ENCODE data around the gene PARD3B.

Gene PARD3B

GRCh38 chr2:205296959-205297358 lies 751.7 kb downstream of the PARD3B start:
- no peak for DNase-seq

DNA sequence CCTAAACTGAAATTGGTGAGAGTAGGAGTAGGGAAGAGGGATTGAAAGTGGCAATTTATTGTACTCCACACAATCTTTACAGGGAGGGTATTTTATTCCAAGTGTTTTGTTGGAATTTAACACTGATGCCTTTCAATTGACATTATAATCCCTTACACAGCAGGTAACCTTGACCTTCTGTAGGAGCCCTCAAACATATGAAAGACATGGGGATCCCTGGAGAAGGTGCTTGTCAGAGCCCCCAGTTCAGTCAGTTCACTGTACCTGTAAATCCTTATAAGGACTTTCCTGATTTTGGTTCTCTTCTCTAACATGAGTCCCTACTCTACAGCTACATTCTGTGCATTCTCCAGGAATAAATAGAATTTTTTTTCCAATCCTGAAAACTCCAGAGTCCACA lies 752.1 kb downstream of the PARD3B start:
- no peak for DNase-seq

DNA sequence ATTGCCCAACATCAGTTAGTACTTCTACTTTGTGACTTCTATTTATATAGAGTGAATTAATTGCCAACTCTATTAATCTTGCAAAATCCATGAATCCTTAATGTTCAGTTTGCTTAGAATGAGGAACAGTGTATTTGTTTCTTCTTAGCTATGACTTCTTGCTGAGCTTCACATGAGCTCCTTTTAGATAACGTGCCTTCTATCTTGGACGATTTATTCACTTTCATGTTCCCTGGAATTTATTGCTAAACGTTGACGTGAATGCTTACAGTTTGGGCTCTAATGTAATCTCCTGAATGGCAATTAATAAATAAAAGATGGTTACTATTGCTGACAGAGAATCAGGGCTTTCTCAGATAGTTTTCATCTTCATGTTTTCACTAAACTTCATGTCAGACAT lies 752.6 kb downstream of the PARD3B start:
- DNase-seq = no peak

GRCh38 chr2:205311201-205311600 lies 765.9 kb downstream of the PARD3B start:
- no peak for DNase-seq

- no peak for DNase-seq
Observed at GRCh38 chr2:205321231-205321630, 776.0 kb downstream of the PARD3B start.

DNA sequence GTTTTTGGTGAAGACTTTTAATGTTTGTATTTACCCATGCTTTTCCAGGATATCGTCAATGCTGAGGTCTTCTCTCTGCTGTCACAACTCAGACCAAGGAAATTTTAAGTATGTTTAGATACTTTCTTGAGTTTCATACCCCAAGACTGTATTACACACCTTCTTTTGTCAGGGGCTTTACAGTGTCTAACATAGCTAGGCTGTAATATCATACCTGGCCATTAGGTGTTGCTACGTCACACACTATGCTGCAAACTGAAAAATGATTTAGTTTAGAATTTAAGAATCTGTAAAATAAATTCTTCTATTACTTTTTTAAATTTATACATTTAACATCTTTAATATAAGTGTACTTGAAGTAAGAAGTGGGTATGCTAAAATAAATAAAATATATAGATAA lies 778.7 kb downstream of the PARD3B start:
- no peak for DNase-seq

DNA sequence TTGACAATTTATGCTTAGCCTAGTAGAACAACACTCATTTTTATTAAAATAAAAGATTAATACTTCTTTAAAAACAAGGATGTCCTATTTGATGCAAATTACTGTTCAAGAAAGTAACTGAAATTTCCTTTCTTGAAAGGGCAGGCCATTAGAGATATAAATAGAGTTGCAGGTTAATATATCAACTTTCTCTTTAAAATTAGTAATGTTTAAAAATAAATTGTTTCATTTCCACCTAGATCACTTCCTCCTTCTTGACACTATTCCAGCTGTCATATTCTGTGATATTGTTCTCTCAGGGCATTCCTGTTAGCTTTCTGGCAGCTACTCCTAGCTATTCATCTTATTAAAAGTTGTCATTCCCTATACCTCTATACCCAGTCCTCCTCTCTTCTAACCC lies 779.1 kb downstream of the PARD3B start:
- no peak for DNase-seq

- no peak for DNase-seq
Observed at GRCh38 chr2:205333351-205333750, 788.1 kb downstream of the PARD3B start.

DNA sequence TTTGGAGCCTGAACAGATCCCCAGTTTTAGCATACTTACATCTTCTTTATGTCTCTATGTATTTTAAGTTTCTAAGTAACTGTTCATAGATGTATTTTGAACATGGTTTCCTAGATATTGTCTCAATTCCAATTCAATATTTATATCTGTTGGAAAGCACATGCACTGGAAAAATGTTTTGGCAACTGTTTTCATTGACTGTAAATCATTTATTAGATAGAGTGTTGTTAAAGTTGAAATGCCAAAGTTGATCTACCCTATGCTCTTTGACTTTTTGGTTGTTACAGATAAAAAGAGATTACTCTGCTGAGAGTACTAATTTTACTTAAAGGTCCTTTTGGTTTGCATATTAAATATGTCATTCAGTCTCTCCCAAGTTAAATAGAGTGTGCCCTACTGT lies 792.0 kb downstream of the PARD3B start:
- DNase-seq = no peak

DNA sequence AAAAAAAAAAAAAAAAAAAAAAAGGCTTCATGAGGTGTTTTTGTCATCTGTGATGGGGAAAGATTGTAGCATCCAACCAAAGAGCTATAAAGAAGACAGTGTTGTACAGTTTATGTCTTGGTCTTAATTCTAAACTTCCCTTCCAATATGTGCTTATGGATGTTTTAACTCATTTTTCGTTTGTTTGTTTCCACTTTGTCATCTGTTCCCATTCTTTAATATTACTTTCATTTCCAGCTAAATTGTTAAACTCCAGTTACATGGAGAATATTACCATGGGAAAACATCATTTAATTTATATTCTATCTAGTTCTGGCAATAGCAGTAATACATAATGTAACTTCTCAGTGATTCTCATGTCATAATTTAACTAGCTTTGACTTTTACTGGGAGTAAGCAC lies 792.9 kb downstream of the PARD3B start:
- DNase-seq = no peak

- DNase-seq = no peak
Observed at GRCh38 chr2:205343103-205343502, 797.8 kb downstream of the PARD3B start.

DNA sequence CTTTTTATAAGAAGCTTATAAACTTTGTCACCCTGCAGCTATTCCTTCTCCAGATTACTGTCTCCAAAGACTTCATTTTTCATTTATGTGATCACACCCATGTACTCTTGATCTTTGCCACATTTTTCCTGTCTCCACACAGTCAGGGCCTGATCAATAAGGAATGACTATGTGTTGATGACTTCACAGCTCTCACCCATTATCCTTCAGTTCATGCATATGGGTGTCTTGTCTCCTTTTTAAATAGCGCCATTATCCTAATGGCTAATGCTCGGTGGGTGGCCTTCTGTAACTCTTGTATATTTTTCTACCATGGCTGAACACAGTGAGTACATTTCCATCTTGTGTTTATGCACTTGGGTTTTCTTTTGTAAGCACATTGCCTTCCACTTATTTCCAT lies 801.4 kb downstream of the PARD3B start:
- DNase-seq = no peak

- DNase-seq = no peak
Observed at GRCh38 chr2:205347899-205348298, 802.6 kb downstream of the PARD3B start.

- DNase-seq = no peak
Observed at GRCh38 chr2:205352094-205352493, 806.8 kb downstream of the PARD3B start.

DNA sequence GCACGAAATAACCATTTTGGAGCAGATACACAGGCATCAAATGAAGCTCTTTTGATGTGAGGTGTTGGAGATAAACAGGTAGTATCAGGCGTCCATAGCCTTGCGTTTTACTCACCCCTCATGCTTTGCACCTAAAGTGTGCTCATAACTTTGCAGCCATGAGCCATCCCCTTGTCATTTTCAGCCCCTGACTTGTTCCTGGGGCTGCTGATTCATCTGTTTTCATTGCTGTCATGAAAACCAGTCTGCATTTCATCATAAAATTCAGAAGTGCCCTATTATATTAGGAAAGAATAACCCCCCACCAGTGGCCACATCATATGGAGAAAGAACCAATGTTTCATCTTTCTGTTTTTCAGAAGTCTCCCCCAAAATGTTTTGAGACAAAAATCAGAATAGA lies 807.3 kb downstream of the PARD3B start:
- DNase-seq = no peak

DNA sequence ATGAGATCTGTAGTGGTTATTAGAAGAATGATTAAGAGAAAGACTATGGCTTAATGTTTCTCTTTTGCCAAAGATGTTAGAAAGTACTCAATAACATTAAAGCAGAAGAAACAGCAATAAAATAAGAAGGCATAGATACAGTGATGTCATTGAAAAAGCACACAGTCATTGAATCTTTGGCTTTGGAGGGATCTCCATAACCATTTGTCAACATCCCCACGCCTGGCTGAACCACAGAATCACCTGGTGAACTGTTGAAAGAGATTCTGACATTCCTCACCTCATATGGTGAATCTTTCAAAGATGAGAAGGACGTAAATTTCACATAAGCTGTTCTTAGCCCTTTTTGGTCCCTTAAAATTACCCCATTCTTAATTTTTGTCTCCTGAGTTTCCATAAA lies 812.5 kb downstream of the PARD3B start:
- DNase-seq = no peak

- DNase-seq = no peak
Observed at GRCh38 chr2:205358351-205358815, 813.1 kb downstream of the PARD3B start.

DNA sequence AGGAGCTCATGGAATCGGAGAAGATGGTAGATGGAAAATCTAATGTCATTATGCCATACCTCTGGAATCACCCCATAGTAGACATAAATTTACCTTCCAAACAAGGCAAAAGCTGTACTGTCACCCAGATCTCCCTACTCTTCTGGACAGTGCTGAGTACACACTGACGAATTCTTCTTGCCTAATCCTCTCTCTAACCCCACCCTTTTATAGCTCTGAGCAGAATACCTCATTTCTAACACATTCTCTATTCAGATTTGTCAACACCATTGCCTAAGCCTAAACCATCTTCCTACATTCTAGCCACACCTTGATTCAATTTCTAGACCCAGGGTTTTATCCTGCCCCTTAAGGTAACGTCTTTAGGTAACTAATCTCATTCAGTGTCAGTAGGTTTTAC lies 816.0 kb downstream of the PARD3B start:
- no peak for DNase-seq

DNA sequence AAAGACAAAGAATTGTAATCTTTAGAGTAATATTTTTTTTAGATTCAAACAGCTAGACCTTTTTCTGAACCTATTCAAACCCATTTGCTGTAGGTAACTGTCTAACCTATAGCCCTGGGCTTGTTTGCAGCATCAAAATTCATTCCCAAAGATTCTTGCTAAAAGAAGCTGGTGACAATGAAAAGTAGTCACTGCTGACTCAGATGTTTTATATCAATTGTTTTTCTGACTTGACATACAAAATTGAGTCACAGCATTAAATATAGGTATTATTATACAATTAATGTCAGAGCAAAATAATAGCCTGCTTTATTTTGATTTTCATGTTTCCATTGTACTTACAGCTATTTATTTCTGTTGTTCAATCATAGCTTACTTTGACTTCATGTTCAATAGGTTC lies 816.7 kb downstream of the PARD3B start:
- no peak for DNase-seq

- DNase-seq = no peak
Observed at GRCh38 chr2:205364261-205364660, 819.0 kb downstream of the PARD3B start.

DNA sequence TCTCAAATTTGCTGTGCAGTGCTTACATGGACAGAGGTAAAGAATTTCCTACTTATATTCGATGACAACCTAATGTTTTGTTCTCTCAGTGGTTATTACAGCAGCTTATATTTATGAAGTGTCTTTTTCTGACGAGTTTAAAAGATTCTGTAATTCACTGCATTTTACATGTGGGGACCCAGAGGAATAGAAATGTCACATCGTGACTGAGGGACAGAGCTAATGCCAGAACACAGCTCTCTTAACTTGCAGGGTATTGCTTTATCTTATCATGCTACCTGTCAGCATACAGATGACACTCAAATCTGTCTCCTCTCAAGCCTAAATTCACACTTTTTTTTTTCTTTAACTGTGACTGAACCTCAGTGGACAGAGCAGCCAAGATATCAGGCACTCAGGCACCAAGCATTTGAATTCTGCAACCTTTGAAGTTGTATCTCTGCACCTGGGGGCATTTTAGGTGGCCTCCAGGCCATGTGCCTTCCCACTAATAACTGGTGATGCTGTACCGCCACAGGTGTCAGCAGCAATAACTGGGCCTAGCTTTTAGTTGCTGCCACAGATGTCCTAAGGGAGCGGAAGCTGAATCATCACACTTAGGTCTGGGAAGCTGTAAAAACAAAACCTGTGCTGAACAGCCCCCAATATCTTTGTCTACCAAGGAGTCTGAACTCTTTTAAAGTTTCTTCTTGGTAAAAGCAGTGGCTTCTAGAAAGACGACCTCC lies 821.2 kb downstream of the PARD3B start:
- no peak for DNase-seq

DNA sequence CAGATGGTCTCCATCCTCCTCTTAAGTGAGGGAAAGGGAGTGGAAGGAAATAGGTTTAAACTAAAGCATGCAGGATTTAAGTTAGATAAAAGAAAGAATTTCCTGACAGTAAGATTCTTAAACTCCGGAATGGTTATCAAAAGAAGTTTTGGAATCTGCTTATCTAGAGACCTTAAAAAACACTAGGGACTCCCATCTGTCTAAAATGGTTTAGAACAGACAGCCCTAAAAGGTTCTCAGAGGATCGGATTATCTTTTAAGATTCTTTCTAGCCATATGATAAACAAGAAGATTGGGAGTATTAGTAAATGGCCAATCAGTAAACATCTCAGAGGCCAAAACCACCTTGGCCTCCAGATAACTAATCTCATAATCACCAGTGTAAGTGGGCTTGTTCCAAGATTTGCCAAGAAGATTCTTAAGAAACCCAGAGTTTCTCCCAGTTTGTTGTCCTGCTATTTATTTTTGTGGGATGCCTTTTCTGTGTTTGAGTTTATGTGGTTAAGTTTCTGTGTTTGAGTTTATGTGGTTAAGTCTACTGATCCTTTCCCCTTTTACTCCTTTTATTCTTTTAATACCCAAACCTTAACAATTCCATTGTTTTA lies 822.2 kb downstream of the PARD3B start:
- no peak for DNase-seq

DNA sequence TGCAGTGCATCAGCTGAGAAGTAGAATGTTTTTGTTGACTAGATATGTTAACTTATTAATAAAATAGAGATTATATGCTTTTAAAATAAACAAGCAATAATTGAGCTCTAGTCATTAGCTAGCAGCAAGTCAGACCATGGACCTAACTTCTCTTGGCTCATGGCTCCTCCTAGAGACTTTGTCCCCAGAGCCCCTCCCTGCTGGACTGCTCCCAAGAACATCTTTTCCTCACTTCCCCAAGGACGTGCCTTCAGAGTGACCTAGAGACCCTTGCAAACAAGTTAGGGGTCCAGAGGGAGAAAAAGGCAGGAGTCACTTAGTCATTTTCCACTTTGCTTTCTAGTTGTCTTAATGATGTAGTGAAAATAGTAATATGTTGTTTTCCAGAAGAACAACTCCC lies 824.5 kb downstream of the PARD3B start:
- no peak for DNase-seq

DNA sequence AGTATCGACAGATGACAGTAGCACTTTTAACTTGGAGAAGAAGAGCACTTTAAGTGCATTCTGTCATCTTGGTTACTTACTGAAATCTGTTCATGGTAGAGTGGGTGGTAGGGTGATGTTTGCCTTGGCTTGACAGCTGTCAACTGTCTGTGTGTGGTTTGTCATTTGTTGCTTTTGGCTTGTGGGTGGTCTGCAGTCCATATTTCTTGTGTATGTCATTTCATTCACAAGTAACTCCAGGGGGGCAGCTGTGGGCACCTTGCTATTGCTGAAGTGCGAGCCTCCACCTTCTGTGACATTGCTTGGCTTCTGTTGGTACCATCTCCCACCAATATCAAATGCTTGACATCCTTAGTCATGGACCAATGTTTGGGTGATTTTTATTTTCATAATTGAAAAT lies 825.5 kb downstream of the PARD3B start:
- no peak for DNase-seq

DNA sequence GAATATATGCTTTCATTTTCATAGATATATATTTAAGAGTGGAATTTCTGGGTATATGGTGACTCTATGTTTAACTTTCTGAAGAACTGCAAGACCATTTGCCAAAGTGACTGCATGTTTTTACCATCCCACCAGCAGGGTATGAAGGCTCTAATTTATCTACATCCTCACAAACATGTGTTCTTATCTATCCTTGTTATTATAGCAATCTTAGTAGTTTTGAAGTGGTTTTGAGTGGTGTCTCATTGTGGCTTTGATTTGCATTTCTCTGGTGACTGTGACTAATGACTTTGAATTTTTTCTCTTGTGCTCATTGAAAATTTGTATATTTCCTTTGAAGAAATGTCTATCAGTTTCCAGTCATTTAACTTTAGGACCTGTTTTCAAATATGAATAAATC lies 826.9 kb downstream of the PARD3B start:
- DNase-seq = no peak

All from CD4-positive, alpha-beta T cell treated with Interferon gamma for 1 hour (primary cell).